ACC112 (cell line): ENCODE data around the gene TANC1.
A peak's percentile ranks its signal among the peaks of the same experiment; 100 is the strongest.

Source experiments
- H2AFZ ChIP-seq: fragments of 200-600 bp; sonication (generic); one replicate; pipeline ENCODE4 v1.6.0; 2017; ENCODE audit warnings: antibody characterized with exemption, low read length; ENCODE audit not compliant: unreplicated experiment
- H3K27ac ChIP-seq: fragments of 200-600 bp; sonication (generic); 2 replicates; pipeline ENCODE4 v1.5.1; 2014; ENCODE audit warnings: low read depth, mild to moderate bottlenecking, antibody characterized with exemption, low read length, moderate library complexity
- H3K27me3 ChIP-seq: fragments of 200-600 bp; sonication (generic); 2 replicates; pipeline ENCODE4 v1.6.1; 2014; ENCODE audit warnings: mild to moderate bottlenecking, antibody characterized with exemption, low read length, moderate library complexity, mixed read lengths; ENCODE audit not compliant: insufficient read depth
- H3K36me3 ChIP-seq: fragments of 200-600 bp; sonication (generic); 2 replicates; pipeline ENCODE4 v1.6.1; 2016; ENCODE audit warnings: mild to moderate bottlenecking, antibody characterized with exemption, low read length, moderate library complexity, mixed read lengths; ENCODE audit not compliant: insufficient read depth
- H3K4me1 ChIP-seq: fragments of 200-600 bp; sonication (generic); one replicate; pipeline ENCODE4 v1.6.1; 2016; ENCODE audit warnings: low read length, mixed read lengths; ENCODE audit not compliant: insufficient read depth, unreplicated experiment, control insufficient read depth
- H3K4me3 ChIP-seq: fragments of 200-600 bp; sonication (generic); 2 replicates; pipeline ENCODE4 v1.5.1; 2014; ENCODE audit warnings: mild to moderate bottlenecking, low read depth, low read length
- H3K79me2 ChIP-seq: fragments of 200-600 bp; sonication (generic); one replicate; pipeline ENCODE4 v1.6.0; 2016; ENCODE audit warnings: low read length; ENCODE audit not compliant: control insufficient read depth, unreplicated experiment, insufficient read depth

The TANC1 gene

DNA sequence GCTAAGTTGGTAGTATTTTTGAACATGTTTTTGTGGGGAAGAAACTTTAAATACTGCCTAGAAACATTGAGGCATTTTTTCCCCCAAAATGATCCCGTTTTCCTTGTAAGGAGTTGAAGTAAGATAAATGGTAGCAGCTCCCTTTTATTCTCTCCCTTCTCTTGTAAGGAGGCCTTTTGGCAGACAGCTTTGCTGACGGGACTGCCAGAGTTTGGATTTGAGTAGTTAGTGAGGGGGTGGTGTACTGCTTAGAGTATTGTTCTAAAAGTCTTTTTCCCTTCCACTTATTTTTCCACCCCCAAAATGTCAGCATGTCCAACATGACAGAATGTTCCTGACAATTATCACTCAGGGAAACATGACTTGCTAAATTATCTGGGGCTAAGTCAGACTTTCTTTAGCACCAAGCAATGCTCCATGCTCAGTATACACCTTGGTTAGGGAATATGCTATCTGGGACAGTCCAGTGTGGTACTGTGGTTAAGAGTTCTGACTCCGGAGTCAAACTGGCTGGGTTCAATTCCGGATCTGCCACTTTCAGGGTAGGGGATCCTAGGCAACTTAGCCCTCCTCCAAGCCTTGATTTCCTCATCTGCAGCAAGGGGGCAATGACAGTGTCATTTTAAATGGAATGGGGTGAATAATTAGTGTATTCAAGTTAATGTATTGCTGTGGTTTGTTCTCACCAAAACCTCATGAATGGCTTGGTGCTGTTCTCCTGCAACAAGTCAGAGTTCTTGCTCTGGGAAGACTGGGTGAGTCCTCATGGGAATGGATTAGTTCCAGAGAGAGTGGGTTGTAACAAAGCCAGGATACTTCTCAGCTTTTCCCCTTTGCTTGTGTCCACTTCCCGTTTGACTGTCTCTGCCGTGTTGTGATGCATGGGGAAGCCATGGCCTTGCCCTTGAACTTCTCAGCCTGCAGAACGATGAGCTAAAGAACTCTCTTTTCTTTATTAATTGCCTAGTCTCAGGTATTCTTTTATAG, 116.2 kb downstream of the TANC1 start:
- Histone ChIP-seq H3K27me3 (no peaks in the 10 kb centered on the region), H3K4me1 (peaks cover 20% of the 10 kb centered on the region), H3K4me3 (no peak overlapping the region), H3K79me2 (peaks cover 2% of the 10 kb centered on the region), H3K27ac (peak overlapping the region; percentile 14), H3K36me3 (no peaks in the 10 kb centered on the region), H2AFZ (no peak overlapping the region)

DNA sequence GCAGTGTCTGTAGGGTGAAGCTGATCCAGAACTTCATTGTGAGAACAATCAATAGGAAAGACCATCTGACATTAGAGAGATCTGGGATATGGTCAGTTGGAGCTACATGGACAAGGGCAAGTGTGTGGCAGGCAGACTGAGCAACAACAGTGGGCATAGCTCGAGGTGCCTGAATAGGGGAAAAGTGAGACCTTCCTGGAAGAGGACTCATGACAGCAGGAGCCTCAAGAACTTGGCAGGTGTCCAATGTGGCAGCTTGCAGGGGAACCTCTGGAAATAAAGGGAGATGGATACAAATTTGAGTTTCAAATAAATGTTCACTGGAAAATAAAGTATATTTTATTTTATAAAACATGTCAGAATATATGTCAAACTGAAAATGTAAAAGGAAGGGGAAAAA, 117.9 kb downstream of the TANC1 start:
- Histone ChIP-seq H3K36me3 (no peaks in the 10 kb centered on the region), H3K4me1 (peaks cover 37% of the 10 kb centered on the region), H3K27ac (no peak overlapping the region), H3K4me3 (no peak overlapping the region), H3K27me3 (no peaks in the 10 kb centered on the region), H2AFZ (no peak overlapping the region), H3K79me2 (peaks cover 2% of the 10 kb centered on the region)

DNA sequence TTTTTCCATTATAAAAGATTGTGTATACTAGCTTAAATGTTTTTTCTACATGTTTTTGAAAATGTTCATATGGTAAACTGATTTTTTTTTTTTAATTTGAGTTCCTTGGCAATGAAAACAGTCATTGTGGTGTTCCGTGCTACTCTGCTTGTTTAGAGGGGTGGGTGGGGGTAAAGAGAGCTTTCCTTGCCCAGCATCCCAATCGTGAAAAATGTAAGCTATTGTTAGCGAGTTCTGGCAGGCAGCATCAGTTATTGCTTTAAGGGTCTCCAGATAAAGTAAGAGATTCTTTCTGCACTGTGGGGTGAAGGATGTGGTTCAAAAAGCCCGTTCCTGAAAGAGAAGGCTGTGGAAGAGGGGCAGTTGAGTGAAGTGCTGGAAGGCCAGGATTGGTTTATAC, 118.4 kb downstream of the TANC1 start:
- H3K27me3 ChIP-seq, result no peaks in the 10 kb centered on the region
- peaks cover 42% of the 10 kb centered on the region for H3K4me1 ChIP-seq
- no peak overlapping the region for H3K27ac ChIP-seq
- no peak overlapping the region for H2AFZ ChIP-seq
- H3K36me3 ChIP-seq, result no peaks in the 10 kb centered on the region
- H3K4me3 ChIP-seq, result no peak overlapping the region
- peaks cover 2% of the 10 kb centered on the region for H3K79me2 ChIP-seq

DNA sequence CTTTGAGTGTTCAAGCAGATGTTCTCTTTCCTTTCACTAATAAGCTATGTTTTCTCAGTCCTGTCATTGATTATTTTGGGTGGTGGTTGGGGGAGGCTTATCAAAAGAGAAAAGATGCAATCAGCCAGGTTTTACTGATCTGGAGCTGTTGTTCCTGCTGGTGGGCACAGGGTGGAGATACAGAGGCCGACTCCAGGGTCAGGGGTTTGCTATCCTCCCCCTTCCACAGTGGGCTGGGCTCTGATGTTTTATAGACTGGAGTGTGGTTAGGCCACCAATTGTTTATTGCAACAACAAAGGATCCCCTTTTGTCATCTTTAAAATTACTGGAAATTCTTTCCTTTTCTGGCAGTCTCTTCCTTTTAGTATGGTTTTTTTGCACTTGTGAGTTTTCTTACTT, 120.5 kb downstream of the TANC1 start:
- no peak overlapping the region for H3K27ac ChIP-seq
- H3K4me1 ChIP-seq, result peaks cover 57% of the 10 kb centered on the region
- H3K27me3 ChIP-seq, result no peaks in the 10 kb centered on the region
- peaks cover 14% of the 10 kb centered on the region for H3K79me2 ChIP-seq
- H2AFZ ChIP-seq, result no peak overlapping the region
- no peak overlapping the region for H3K4me3 ChIP-seq
- no peaks in the 10 kb centered on the region for H3K36me3 ChIP-seq

DNA sequence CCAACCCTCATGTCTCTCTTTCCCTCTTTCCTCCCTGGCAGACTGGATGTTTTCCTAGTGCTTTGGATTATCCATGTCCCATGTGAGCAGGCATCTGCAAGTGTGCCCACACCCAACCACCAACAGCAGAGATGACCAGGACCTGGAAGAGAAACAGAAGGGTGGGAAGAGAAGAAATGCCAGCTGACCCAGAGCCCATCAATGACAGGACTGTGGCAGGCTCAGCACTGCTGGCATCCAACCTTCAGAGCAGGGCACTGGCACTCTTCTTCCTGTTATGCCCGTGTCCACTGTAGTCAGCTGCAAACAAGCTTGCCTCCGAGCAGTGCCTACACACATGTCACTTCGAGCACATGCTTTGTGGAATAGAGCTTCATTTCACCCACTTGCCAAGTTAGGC, 121.1 kb downstream of the TANC1 start:
- Histone ChIP-seq H3K27ac (no peak overlapping the region), H3K79me2 (peaks cover 14% of the 10 kb centered on the region), H3K4me1 (peaks cover 63% of the 10 kb centered on the region), H3K4me3 (no peak overlapping the region), H3K36me3 (no peaks in the 10 kb centered on the region), H3K27me3 (no peaks in the 10 kb centered on the region), H2AFZ (no peak overlapping the region)

DNA sequence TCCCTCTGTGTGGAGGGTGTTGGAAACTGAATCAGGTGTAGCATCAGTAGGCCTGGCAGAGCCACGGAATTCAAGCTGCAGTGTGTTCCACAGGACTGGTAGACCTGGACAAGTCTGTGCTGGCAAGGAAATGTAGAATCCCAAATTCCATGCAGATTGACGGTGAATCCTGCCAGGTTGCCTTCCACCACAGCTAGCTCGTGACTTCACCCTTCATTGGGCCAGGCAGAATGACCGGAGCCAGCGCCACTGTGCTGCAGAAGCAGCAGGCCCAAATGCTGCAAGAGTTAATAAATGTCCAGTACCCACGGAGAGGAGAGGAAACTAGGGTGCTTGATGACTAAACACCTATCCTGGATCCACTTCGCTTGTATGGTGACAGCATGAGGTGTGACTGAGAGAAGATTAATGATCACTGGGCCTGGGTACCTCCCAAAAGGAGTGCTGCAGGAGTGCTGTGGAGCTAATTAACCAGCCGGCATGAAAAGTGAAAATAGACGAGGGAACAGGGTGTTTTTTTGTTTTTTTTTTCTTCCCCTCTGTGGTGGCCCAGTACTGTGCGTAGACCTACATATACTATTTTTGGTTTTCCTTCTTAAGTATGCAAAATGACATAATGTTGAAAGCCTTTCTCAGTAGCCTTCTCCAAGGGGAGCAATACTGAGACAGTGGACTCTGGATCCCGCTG, 122.2 kb downstream of the TANC1 start:
- H3K4me3 ChIP-seq, result peak overlapping the region; percentile 65
- H2AFZ ChIP-seq, result no peak overlapping the region

DNA sequence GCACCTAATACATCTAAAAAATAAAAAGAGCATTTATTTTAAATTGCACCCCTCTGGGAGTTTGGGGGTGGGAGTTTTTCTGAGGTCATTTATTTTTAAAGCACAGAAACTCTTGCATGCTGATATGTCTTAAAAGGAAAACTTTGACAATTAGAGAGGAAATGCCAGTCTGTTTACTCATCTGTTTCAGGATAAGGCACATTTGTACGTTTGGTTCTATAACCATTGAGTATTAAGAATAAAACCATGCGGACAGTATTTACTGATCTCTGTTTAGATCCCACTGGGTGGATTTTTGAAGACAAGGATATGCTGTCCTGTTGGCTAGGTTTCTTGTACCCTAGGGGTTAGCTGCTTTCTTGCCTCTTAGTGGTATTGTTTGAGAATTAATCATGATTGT, 122.9 kb downstream of the TANC1 start:
- H3K4me3 ChIP-seq, result peak overlapping the region; percentile 65
- 0 out of 2 replicates have a peak, but pooled peaks cover 1% of the 10 kb centered on the region for H3K36me3 ChIP-seq
- H3K79me2 ChIP-seq, result peaks cover 14% of the 10 kb centered on the region
- no peak overlapping the region for H2AFZ ChIP-seq
- H3K27me3 ChIP-seq, result no peaks in the 10 kb centered on the region
- H3K27ac ChIP-seq, result peak overlapping the region; percentile 93
- peaks cover 55% of the 10 kb centered on the region for H3K4me1 ChIP-seq

More for the DNA sequence above, 122.2 kb downstream of the TANC1 start:
- Histone ChIP-seq H3K27ac (peak overlapping the region; percentile 93), H3K4me1 (peaks cover 62% of the 10 kb centered on the region), H3K36me3 (no peaks in the 10 kb centered on the region), H3K79me2 (peaks cover 14% of the 10 kb centered on the region), H3K27me3 (no peaks in the 10 kb centered on the region)

DNA sequence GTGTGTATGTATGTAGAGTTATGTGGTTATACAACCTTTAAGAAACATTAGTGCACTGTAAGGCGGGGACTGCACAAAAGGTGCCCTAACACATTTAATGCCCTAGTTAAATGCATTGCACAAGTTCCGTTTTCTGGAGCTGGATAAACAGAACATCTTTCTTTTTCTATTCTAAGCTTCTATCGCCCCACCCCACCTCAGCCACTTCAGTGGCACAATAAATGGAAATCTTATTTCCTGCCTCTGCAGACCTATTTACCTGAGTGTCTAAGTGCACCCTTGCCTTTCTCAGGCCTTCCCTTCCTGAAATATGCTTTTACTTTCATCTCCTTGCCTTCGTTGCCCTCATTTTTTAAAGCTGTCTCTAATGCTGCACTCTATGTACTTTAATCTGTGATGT, 123.5 kb downstream of the TANC1 start:
- Histone ChIP-seq H3K79me2 (peaks cover 12% of the 10 kb centered on the region), H3K4me3 (peak overlapping the region; percentile 65), H3K27ac (peak overlapping the region; percentile 93), H2AFZ (no peak overlapping the region), H3K36me3 (0 out of 2 replicates have a peak, but pooled peaks cover 7% of the 10 kb centered on the region), H3K4me1 (peaks cover 55% of the 10 kb centered on the region), H3K27me3 (no peaks in the 10 kb centered on the region)

DNA sequence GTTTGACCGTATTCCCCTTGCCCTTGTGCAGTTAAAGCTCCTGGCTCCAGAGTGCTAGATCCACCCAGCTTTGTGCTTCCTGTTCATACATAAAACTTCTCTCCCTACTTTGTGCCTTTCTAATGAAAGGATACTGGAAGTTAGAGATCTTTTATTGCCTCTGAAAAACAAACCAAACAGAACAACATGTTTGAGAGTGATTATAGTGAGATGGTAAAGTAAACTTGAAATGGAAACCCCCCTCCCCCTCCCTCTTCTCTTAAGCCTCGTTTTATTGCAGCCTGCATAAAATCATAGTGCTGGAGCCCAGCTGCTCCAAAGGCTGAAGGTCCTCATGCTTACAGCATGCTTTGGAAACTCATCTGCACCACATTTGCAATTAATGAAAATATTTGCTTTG, 125.1 kb downstream of the TANC1 start:
- no peak overlapping the region for H2AFZ ChIP-seq
- H3K4me3 ChIP-seq, result no peak overlapping the region
- H3K27ac ChIP-seq, result no peak overlapping the region
- H3K4me1 ChIP-seq, result peaks cover 61% of the 10 kb centered on the region
- 0 out of 2 replicates have a peak, but pooled peaks cover 10% of the 10 kb centered on the region for H3K36me3 ChIP-seq
- H3K27me3 ChIP-seq, result no peaks in the 10 kb centered on the region
- H3K79me2 ChIP-seq, result peaks cover 12% of the 10 kb centered on the region

DNA sequence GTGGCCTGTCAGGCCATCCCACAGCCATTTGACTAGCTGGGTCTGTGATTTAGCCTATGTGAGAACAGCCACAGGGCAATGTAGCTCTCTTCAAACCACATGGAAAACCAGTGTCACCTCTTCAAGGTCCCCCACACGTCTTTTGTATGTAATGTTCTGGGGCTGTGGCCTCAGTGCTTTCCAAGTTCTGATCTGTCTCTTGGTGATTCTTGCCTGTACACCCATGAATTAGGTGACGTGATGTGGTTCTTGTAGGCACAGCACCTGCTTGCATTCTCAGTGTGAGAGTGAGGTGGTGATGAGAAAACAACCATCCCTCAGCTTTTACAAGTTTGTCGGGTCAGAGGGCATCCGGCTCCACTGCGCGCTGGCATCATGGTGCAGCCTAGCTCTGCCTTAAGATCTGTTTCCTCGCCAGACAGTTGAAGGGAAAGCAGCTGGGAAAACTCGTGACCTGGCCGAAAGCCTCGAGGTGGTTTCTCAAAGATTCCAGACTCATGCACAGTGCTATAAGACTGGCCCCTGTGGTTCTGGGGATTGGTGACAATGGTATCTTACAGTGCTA, 125.8 kb downstream of the TANC1 start:
- Histone ChIP-seq H3K79me2 (peaks cover 12% of the 10 kb centered on the region), H3K4me3 (no peak overlapping the region), H2AFZ (no peak overlapping the region), H3K4me1 (peaks cover 68% of the 10 kb centered on the region), H3K27ac (no peak overlapping the region), H3K27me3 (no peaks in the 10 kb centered on the region), H3K36me3 (0 out of 2 replicates have a peak, but pooled peaks cover 10% of the 10 kb centered on the region)
